Measurements from ENCODE around the gene GID8. TPM values are rescaled to one million over a fixed set of nuclear protein-coding genes. Genes with fewer than 3 reads are reported as not detected.

GID8 gene
- total RNA-seq (10 to 100 TPM; 14.7 to 22.2 (median 16.3) TPM), polyA plus RNA-seq (10 to 100 TPM in 1 of 2 donors, 1 to 10 TPM in 1; 6.2 to 15.8 TPM)
- long read RNA-seq, donor 1, full-length matches to known transcripts: 33 of 48 reads
- long read RNA-seq, donor 1, partial matches to known transcripts: 7 of 48 reads
- long read RNA-seq, donor 1, other reads (novel, unspliced or antisense): 8 of 48 reads
- long read RNA-seq, donor 2, full-length matches to known transcripts: 72 of 92 reads
- long read RNA-seq, donor 2, partial matches to known transcripts: 10 of 92 reads
- long read RNA-seq, donor 2, other reads (novel, unspliced or antisense): 10 of 92 reads
- long read RNA-seq, donor 3, full-length matches to known transcripts: 24 of 31 reads
- long read RNA-seq, donor 3, partial matches to known transcripts: 4 of 31 reads
- long read RNA-seq, donor 3, other reads (novel, unspliced or antisense): 3 of 31 reads

DNA sequence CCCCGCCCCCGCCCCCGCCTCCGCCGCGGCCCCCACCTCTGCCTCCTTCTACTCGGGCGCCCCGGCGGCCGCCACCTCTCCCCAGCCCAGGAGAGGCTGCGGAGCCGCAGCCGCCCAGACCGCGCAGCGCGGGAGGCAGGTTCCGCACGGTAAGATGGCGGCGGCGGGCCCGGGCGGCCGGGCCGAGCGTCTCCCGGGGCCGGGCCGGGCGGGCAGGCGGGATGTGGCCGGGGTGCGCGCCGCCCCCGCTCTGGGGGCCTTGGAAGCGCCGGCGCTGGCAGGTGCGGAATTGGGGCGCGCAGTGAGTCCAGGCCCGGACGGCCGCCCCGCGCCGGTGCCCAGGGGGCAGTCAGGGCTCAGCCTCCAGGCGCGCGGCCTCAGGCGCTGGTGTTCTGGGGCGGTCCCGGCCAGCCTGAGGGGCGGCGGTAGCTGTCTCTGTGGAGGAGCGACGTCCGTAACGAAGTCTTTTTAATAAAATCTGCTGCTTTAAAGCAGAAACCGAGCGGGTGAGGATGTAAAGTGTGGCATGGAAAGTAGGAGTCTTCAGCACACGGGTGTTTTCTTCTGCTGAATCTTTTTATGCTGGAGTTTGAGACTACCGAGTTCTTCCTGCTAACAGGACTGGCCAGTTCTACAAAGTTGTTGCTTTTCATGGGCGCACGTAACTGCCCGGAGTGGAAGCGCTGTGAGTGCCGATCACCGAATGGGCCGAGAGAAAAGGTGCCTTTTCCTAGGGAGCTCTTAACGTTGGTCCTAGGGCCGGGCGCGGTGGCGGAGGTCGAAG is at the start of gene GID8:
GID8 (plus strand) TSS at position 43 of the 784 bp plus-strand sequence. CDS start 3,356 bp downstream, outside the sequence.
- Histone ChIP-seq H3K4me3 (peak within 1 kb of the TSS; percentile 63 to 99 (median 94)), H3K27me3 (no peaks in the 10 kb centered on the region), H3K4me1 (peaks cover 8 to 78% (median 50%) of the 10 kb centered on the region in 12 donors), H3K36me3 (peaks cover 0 to 45% (median 12%) of the 10 kb centered on the region in 9 donors), H3K27ac (peak within 1 kb of the TSS; percentile 87 to 96 (median 92)), H3K9me3 (no peaks in the 10 kb centered on the region)
- intact Hi-C loops (cut with DNase I): loop anchor here in 1 of 10 donors (2.0 kb wide), 1 partner anchor 15 kb away; no protein-coding TSS in a partner anchor
- DNase-seq: peak in 4 of 5 donors; percentile 50 to 77 (median 56)
- 0% methylated on average over 24 to 79 of the region's 79 CpGs for WGBS, 4 donors
- TF ChIP-seq, protein P1, sequence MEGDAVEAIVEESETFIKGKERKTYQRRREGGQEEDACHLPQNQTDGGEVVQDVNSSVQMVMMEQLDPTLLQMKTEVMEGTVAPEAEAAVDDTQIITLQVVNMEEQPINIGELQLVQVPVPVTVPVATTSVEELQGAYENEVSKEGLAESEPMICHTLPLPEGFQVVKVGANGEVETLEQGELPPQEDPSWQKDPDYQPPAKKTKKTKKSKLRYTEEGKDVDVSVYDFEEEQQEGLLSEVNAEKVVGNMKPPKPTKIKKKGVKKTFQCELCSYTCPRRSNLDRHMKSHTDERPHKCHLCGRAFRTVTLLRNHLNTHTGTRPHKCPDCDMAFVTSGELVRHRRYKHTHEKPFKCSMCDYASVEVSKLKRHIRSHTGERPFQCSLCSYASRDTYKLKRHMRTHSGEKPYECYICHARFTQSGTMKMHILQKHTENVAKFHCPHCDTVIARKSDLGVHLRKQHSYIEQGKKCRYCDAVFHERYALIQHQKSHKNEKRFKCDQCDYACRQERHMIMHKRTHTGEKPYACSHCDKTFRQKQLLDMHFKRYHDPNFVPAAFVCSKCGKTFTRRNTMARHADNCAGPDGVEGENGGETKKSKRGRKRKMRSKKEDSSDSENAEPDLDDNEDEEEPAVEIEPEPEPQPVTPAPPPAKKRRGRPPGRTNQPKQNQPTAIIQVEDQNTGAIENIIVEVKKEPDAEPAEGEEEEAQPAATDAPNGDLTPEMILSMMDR (IDR thresholded peaks at IDR 0.05): no peak
- no peak for TF ChIP-seq POLR2A (IDR thresholded peaks at IDR 0.05)
- ATAC-seq: peak in 3 of 4 donors; percentile 35 to 57 (median 49)

- no peaks in the 10 kb centered on the region for H3K9me3 ChIP-seq
- H3K4me3 ChIP-seq: no peak overlapping the region
- TF ChIP-seq, protein P1 (IDR thresholded peaks at IDR 0.05): no peak
- TF ChIP-seq POLR2A (IDR thresholded peaks at IDR 0.05): no peak
- no peak for ATAC-seq
- no peaks in the 10 kb centered on the region for H3K27me3 ChIP-seq
- peaks cover 10 to 81% (median 72%) of the 10 kb centered on the region in 9 donors for H3K36me3 ChIP-seq
- intact Hi-C loops (cut with DNase I): no loop called here
- WGBS, 4 donors: 92 to 96% (median 95%) methylated on average over 16 of the region's 16 CpGs
- no peak overlapping the region for H3K27ac ChIP-seq
- peaks cover 0 to 11% (median 2%) of the 10 kb centered on the region in 12 donors for H3K4me1 ChIP-seq
- no peak for DNase-seq
Observed at GRCh38 chr20:62888406-62888805, 49.5 kb upstream of the GID8 start.

- TF ChIP-seq POLR2A (IDR thresholded peaks at IDR 0.05): no peak
- TF ChIP-seq, protein P1 (IDR thresholded peaks at IDR 0.05): no peak
- no peak for DNase-seq
- no peak for ATAC-seq
- WGBS, 4 donors: 87 to 94% (median 93%) methylated on average over 17 of the region's 17 CpGs
- intact Hi-C loops (cut with DNase I): no loop called here
- Histone ChIP-seq H3K4me1 (peaks cover 0 to 11% (median 2%) of the 10 kb centered on the region in 12 donors), H3K27ac (no peak overlapping the region), H3K9me3 (no peaks in the 10 kb centered on the region), H3K36me3 (peaks cover 10 to 86% (median 77%) of the 10 kb centered on the region in 9 donors), H3K27me3 (no peaks in the 10 kb centered on the region), H3K4me3 (no peak overlapping the region)
Observed at GRCh38 chr20:62888910-62889309, 49.0 kb upstream of the GID8 start.

GRCh38 chr20:62889411-62889810 is 48.5 kb upstream of the GID8 start:
- TF ChIP-seq POLR2A (IDR thresholded peaks at IDR 0.05): no peak
- TF ChIP-seq, protein P1 (IDR thresholded peaks at IDR 0.05): no peak
- DNase-seq (no peak), ATAC-seq (no peak)
- WGBS, 4 donors: 83 to 93% (median 88%) methylated on average over 8 of the region's 8 CpGs
- Histone ChIP-seq H3K27me3 (no peaks in the 10 kb centered on the region), H3K4me1 (peaks cover 0 to 11% (median 2%) of the 10 kb centered on the region in 12 donors), H3K36me3 (peaks cover 10 to 91% (median 82%) of the 10 kb centered on the region in 9 donors), H3K9me3 (no peaks in the 10 kb centered on the region), H3K4me3 (no peak overlapping the region), H3K27ac (no peak overlapping the region)
- intact Hi-C loops (cut with DNase I): no loop called here
